PC-9 (cell line): ENCODE results near the gene TSPAN8. TPM values are rescaled to one million over a fixed set of nuclear protein-coding genes. Genes with fewer than 3 reads are reported as not detected.

Experiments used
- BruUV-seq: library from RNA; stranded (reverse); fragments of 400-500 nt; replicated peaks from 2 replicates; lab custom pipeline; 2021; lab: Mats Ljungman, UMichigan
- CTCF ChIA-PET: fragments of 300-600 bp; sonication (Branson Sonifier 250); formaldehyde crosslinking; loops from one replicate; lab custom pipeline; 2022; ENCODE audit warnings: antibody characterized with exemption; lab: Charles Lee
- POLR2A ChIA-PET: fragments of 300-600 bp; sonication (Branson Sonifier 250); formaldehyde crosslinking; loops from one replicate; lab custom pipeline; 2022; ENCODE audit warnings: antibody characterized with exemption; ENCODE audit not compliant: unreplicated experiment; lab: Charles Lee
- DNase-seq, 2 experiments: peaks; one replicate each; pipeline versions ENCODE4 v3.0.0 to v3.0.0-alpha.2; 2015 to 2022; ENCODE audit warnings: mixed read lengths in 1 of 2
- H2AFZ ChIP-seq: fragments of 200-600 bp; sonication (generic); 2 replicates; pipeline ENCODE4 v1.8.1; 2017; ENCODE audit warnings: antibody characterized with exemption
- H3F3A ChIP-seq: fragments of 200-600 bp; sonication (generic); 2 replicates; pipeline ENCODE4 v1.8.1; 2017; ENCODE audit warnings: antibody characterized with exemption, mild to moderate bottlenecking, low read depth; ENCODE audit not compliant: insufficient read depth
- H3K27ac ChIP-seq: fragments of 200-600 bp; sonication (generic); 2 replicates; pipeline ENCODE4 v1.6.1; 2016; ENCODE audit warnings: mixed run types
- H3K27me3 ChIP-seq: fragments of 200-600 bp; sonication (generic); 2 replicates; pipeline ENCODE4 v1.6.1; 2016; ENCODE audit warnings: low read depth, mixed run types; ENCODE audit not compliant: insufficient read depth
- H3K36me3 ChIP-seq: fragments of 200-600 bp; sonication (generic); 2 replicates; pipeline ENCODE4 v1.6.1; 2016; ENCODE audit warnings: low read depth, mixed run types
- H3K4me1 ChIP-seq: fragments of 200-600 bp; sonication (generic); replicated peaks from 2 replicates; pipeline ENCODE4 v1.6.1; 2016; ENCODE audit warnings: mixed run types; ENCODE audit not compliant: insufficient read depth
- H3K4me2 ChIP-seq: fragments of 200-600 bp; sonication (generic); 2 replicates; pipeline ENCODE4 v1.6.1; 2017; ENCODE audit warnings: mixed run types
- H3K4me3 ChIP-seq: fragments of 200-600 bp; sonication (generic); 2 replicates; pipeline ENCODE4 v1.6.1; 2016; ENCODE audit warnings: mixed run types
- H3K79me2 ChIP-seq: fragments of 200-600 bp; sonication (generic); 2 replicates; pipeline ENCODE4 v1.6.1; 2017; ENCODE audit warnings: low read depth, mixed run types
- H3K9me2 ChIP-seq: fragments of 200-600 bp; sonication (generic); 2 replicates; pipeline ENCODE4 v1.8.1; 2017; ENCODE audit warnings: mild to moderate bottlenecking; ENCODE audit not compliant: insufficient read depth
- H3K9me3 ChIP-seq: fragments of 200-600 bp; sonication (generic); 2 replicates; pipeline ENCODE4 v1.8.1; 2016; ENCODE audit warnings: low read depth; ENCODE audit not compliant: insufficient read depth
- H4K20me1 ChIP-seq: fragments of 200-600 bp; sonication (generic); 2 replicates; pipeline ENCODE4 v1.8.1; 2017; ENCODE audit not compliant: insufficient read depth
- EZH2 ChIP-seq: fragments of 200-600 bp; sonication (generic); IDR thresholded peaks from 2 replicates; pipeline ENCODE4 v1.8.0; 2017; ENCODE audit warnings: antibody characterized with exemption, low read depth
- intact Hi-C: fragments of 100-400 bp; cut with micrococcal nuclease; formaldehyde crosslinking; loops from one replicate; pipeline ENCODE4 v1.10.0; 2022; ENCODE audit not compliant: unreplicated experiment
- total RNA-seq: library from RNA; stranded (reverse); gene quantifications from 2 replicates; pipeline ENCODE4 v1.2.3, GENCODE V29; 2021
- TF ChIP-seq, protein P1 (sequence below): fragments of 200-600 bp; sonication (generic); conservative IDR thresholded peaks from 2 replicates; pipeline ENCODE4 v1.6.1; 2017; ENCODE audit warnings: mixed run types, antibody characterized with exemption, mild to moderate bottlenecking, moderate library complexity

The TSPAN8 gene
- total RNA-seq, 1 experiment from 2014 or later: 1.9 TPM

DNA sequence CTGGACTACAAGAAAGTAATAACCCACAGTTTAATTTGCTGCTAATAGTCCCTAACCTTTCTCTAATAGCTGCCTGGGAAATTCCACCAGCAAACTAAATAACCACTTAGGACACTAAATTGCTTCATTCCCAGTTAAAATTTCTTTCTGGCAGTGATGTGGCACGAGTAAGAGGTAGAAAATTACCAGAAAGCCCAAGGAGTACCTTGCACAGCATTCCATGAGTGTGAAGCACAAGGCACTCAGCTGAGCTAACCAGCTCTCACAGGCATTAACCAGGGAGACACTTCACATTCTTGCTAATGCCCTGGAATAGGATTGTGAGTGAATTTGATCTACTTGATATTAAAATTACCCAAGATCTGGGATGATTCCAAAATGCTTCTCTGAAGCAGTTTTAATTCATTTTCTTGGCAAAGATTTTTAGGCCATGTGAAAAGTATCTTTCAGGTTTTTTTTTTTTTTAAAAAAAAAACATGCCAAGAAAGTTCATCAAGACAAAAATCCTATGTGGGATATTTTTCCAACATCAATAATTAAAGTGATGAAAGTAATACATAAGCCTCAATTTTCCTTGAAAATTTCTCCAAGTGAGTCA, 29.5 kb downstream of the TSPAN8 start:
- no peaks in the 10 kb centered on the region for H3K9me3 ChIP-seq
- H3K4me3 ChIP-seq: no peak overlapping the region
- no peak overlapping the region for H3K4me2 ChIP-seq
- POLR2A ChIA-PET: interaction anchor here (0.7 kb wide), 1 partner anchor 1543 kb away, joined by 3 read pairs; the partner anchor contains the start of gene CCT2
- H3F3A ChIP-seq: no peaks in the 10 kb centered on the region
- no peak for TF ChIP-seq EZH2
- TF ChIP-seq, protein P1, sequence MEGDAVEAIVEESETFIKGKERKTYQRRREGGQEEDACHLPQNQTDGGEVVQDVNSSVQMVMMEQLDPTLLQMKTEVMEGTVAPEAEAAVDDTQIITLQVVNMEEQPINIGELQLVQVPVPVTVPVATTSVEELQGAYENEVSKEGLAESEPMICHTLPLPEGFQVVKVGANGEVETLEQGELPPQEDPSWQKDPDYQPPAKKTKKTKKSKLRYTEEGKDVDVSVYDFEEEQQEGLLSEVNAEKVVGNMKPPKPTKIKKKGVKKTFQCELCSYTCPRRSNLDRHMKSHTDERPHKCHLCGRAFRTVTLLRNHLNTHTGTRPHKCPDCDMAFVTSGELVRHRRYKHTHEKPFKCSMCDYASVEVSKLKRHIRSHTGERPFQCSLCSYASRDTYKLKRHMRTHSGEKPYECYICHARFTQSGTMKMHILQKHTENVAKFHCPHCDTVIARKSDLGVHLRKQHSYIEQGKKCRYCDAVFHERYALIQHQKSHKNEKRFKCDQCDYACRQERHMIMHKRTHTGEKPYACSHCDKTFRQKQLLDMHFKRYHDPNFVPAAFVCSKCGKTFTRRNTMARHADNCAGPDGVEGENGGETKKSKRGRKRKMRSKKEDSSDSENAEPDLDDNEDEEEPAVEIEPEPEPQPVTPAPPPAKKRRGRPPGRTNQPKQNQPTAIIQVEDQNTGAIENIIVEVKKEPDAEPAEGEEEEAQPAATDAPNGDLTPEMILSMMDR: no peak
- no peak overlapping the region for H2AFZ ChIP-seq
- BruUV-seq: no TSS peak
- 0 out of 2 replicates have a peak, but pooled peaks cover 7% of the 10 kb centered on the region for H3K9me2 ChIP-seq
- CTCF ChIA-PET: interaction anchor here (0.5 kb wide), 1 partner anchor 315 kb away, joined by 3 read pairs; no protein-coding TSS in a partner anchor
- H3K79me2 ChIP-seq: no peaks in the 10 kb centered on the region
- no peaks in the 10 kb centered on the region for H4K20me1 ChIP-seq
- DNase-seq: no peak
- H3K27ac ChIP-seq: no peak overlapping the region
- no peaks in the 10 kb centered on the region for H3K4me1 ChIP-seq
- intact Hi-C loops: no loop called here
- H3K36me3 ChIP-seq: no peaks in the 10 kb centered on the region
- no peaks in the 10 kb centered on the region for H3K27me3 ChIP-seq

GRCh38 chr12:71125949-71126348, 31.9 kb downstream of the TSPAN8 start:
- intact Hi-C loops: no loop called here
- H3K4me3 ChIP-seq: no peak overlapping the region
- H3K27ac ChIP-seq: no peak overlapping the region
- no peaks in the 10 kb centered on the region for H3K27me3 ChIP-seq
- H3F3A ChIP-seq: no peaks in the 10 kb centered on the region
- no peak for TF ChIP-seq EZH2
- TF ChIP-seq, protein P1: no peak
- H2AFZ ChIP-seq: no peak overlapping the region
- no peaks in the 10 kb centered on the region for H4K20me1 ChIP-seq
- no peaks in the 10 kb centered on the region for H3K4me1 ChIP-seq
- DNase-seq: no peak
- BruUV-seq: no TSS peak
- H3K79me2 ChIP-seq: no peaks in the 10 kb centered on the region
- no peaks in the 10 kb centered on the region for H3K36me3 ChIP-seq
- no peaks in the 10 kb centered on the region for H3K9me3 ChIP-seq
- CTCF ChIA-PET: no interaction called here
- H3K4me2 ChIP-seq: no peak overlapping the region
- H3K9me2 ChIP-seq: 0 out of 2 replicates have a peak, but pooled peaks cover 7% of the 10 kb centered on the region
- POLR2A ChIA-PET: no interaction called here

DNA sequence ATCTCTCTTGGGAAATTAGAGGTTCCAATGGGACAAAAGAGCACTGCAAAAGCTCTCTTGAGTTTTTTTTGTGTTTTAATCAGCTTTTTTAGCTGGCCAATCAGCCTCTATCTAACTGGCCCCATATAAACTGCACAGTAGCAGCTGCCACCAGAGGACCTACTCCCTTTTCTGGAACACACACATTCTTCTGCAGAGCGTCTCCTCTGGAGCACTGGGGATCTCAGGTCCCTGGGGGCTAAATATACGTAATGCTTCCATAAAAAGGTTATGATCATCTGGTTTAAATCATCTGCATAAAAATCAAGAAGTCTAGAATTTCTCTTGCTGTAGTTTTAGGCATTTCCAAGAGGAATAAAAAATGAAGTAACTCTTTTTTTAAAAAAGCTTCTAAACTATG, 32.3 kb downstream of the TSPAN8 start:
- no peaks in the 10 kb centered on the region for H3F3A ChIP-seq
- H3K9me3 ChIP-seq: no peaks in the 10 kb centered on the region
- H3K27me3 ChIP-seq: no peaks in the 10 kb centered on the region
- no peaks in the 10 kb centered on the region for H3K79me2 ChIP-seq
- POLR2A ChIA-PET: no interaction called here
- 0 out of 2 replicates have a peak, but pooled peaks cover 7% of the 10 kb centered on the region for H3K9me2 ChIP-seq
- no peaks in the 10 kb centered on the region for H4K20me1 ChIP-seq
- BruUV-seq: no TSS peak
- intact Hi-C loops: no loop called here
- H3K27ac ChIP-seq: no peak overlapping the region
- no peak for TF ChIP-seq EZH2
- TF ChIP-seq, protein P1: no peak
- H3K36me3 ChIP-seq: no peaks in the 10 kb centered on the region
- no peaks in the 10 kb centered on the region for H3K4me1 ChIP-seq
- H3K4me3 ChIP-seq: no peak overlapping the region
- CTCF ChIA-PET: no interaction called here
- DNase-seq: no peak
- no peak overlapping the region for H2AFZ ChIP-seq
- H3K4me2 ChIP-seq: no peak overlapping the region
